Measurements from ENCODE around the gene ZNF79. TPM values are rescaled to one million over a fixed set of nuclear protein-coding genes. Genes with fewer than 3 reads are reported as not detected.

The ZNF79 gene
- total RNA-seq, 2 experiments from 2014 or later: 7.6 TPM

GRCh38 chr9:127384901-127385300 is 39.3 kb upstream of the ZNF79 start:
- H3K27me3 Mint-ChIP-seq: peaks cover 53% of the 10 kb centered on the region
- POLR2A ChIA-PET: interaction anchor here (0.5 to 1.0 kb wide), 4 partner anchors 13 to 171 kb away, joined by 3 to 4 read pairs (median 3); no protein-coding TSS in a partner anchor
- DNase-seq (no peak), ATAC-seq (no peak)
- TF ChIP-seq CTCF (IDR thresholded peaks at IDR 0.05): no peak
- no peaks in the 10 kb centered on the region for H3K36me3 Mint-ChIP-seq (ENCODE audit: low read depth)
- peaks cover 27% of the 10 kb centered on the region for H3K4me1 Mint-ChIP-seq (ENCODE audit: low read depth)
- CTCF ChIA-PET: interaction anchor here (0.6 kb wide), 1 partner anchor 38 kb away, joined by 3 read pairs; no protein-coding TSS in a partner anchor
- H3K9me3 Mint-ChIP-seq: peaks cover 2% of the 10 kb centered on the region
- H3K27ac Mint-ChIP-seq: no peak overlapping the region
- H3K4me3 Mint-ChIP-seq: no peak overlapping the region
- intact Hi-C loops (cut with micrococcal nuclease): no loop called here

GRCh38 chr9:127386249-127386648 is 37.9 kb upstream of the ZNF79 start:
- H3K36me3 Mint-ChIP-seq (ENCODE audit: low read depth): no peaks in the 10 kb centered on the region
- H3K27me3 Mint-ChIP-seq: peaks cover 57% of the 10 kb centered on the region

GRCh38 chr9:127386981-127387380 is 37.2 kb upstream of the ZNF79 start:
- TF ChIP-seq CTCF (IDR thresholded peaks at IDR 0.05): no peak
- ATAC-seq: no peak
- no peaks in the 10 kb centered on the region for H3K9me3 Mint-ChIP-seq
- POLR2A ChIA-PET: no interaction called here
- H3K27me3 Mint-ChIP-seq: peaks cover 57% of the 10 kb centered on the region
- CTCF ChIA-PET: no interaction called here
- intact Hi-C loops (cut with micrococcal nuclease): no loop called here
- peaks cover 34% of the 10 kb centered on the region for H3K4me1 Mint-ChIP-seq (ENCODE audit: low read depth)
- H3K27ac Mint-ChIP-seq: no peak overlapping the region
- H3K36me3 Mint-ChIP-seq (ENCODE audit: low read depth): no peaks in the 10 kb centered on the region
- H3K4me3 Mint-ChIP-seq: no peak overlapping the region
- no peak for DNase-seq

More at GRCh38 chr9:127386249-127386648, 37.9 kb upstream of the ZNF79 start:
- ChIA-PET CTCF (no interaction called here), POLR2A (no interaction called here)
- peaks cover 34% of the 10 kb centered on the region for H3K4me1 Mint-ChIP-seq (ENCODE audit: low read depth)
- no peak for DNase-seq
- intact Hi-C loops (cut with micrococcal nuclease): no loop called here
- no peak for TF ChIP-seq CTCF (IDR thresholded peaks at IDR 0.05)
- no peak for ATAC-seq
- no peak overlapping the region for H3K27ac Mint-ChIP-seq
- H3K9me3 Mint-ChIP-seq: no peaks in the 10 kb centered on the region
- no peak overlapping the region for H3K4me3 Mint-ChIP-seq

- Mint-ChIP-seq H3K9me3 (no peaks in the 10 kb centered on the region), H3K27me3 (peaks cover 63% of the 10 kb centered on the region), H3K36me3 (ENCODE audit: low read depth) (no peaks in the 10 kb centered on the region), H3K27ac (peak overlapping the region; percentile 60), H3K4me3 (no peak overlapping the region), H3K4me1 (ENCODE audit: low read depth) (peaks cover 34% of the 10 kb centered on the region)
- TF ChIP-seq CTCF (IDR thresholded peaks at IDR 0.05): no peak
- CTCF ChIA-PET: interaction anchor here (0.6 to 1.5 kb wide), 5 partner anchors 36 to 531 kb away, joined by 3 to 5 read pairs (median 3); partner anchors contain the start of gene ZNF79
- DNase-seq (peak; percentile 97), ATAC-seq (peak; percentile 95)
- POLR2A ChIA-PET: interaction anchor here (0.7 to 3.3 kb wide), 6 partner anchors 9 to 164 kb away, joined by 3 to 27 read pairs (median 4); partner anchors contain the start of genes LRSAM1, RPL12, SLC2A8 and ZNF79
- intact Hi-C loops (cut with micrococcal nuclease): loop anchor here (1.0 kb wide), 1 partner anchor 35 kb away; no protein-coding TSS in a partner anchor
These were observed 35.9 kb upstream of the ZNF79 start for GRCh38 chr9:127388037-127388855.

GRCh38 chr9:127388856-127389238 is 35.3 kb upstream of the ZNF79 start:
- Mint-ChIP-seq H3K9me3 (no peaks in the 10 kb centered on the region), H3K27me3 (peaks cover 64% of the 10 kb centered on the region), H3K36me3 (ENCODE audit: low read depth) (no peaks in the 10 kb centered on the region), H3K4me3 (no peak overlapping the region), H3K27ac (peak overlapping the region; percentile 60), H3K4me1 (ENCODE audit: low read depth) (peaks cover 34% of the 10 kb centered on the region)
- ATAC-seq (no peak), DNase-seq (no peak)
- no peak for TF ChIP-seq CTCF (IDR thresholded peaks at IDR 0.05)
- POLR2A ChIA-PET: interaction anchor here (0.8 to 3.3 kb wide), 5 partner anchors 8 to 165 kb away, joined by 3 to 27 read pairs (median 4); partner anchors contain the start of genes LRSAM1, RPL12, SLC2A8 and ZNF79
- CTCF ChIA-PET: interaction anchor here (0.6 to 1.5 kb wide), 3 partner anchors 145 to 532 kb away, joined by 3 to 4 read pairs (median 3); no protein-coding TSS in a partner anchor
- intact Hi-C loops (cut with micrococcal nuclease): loop anchor here (1.0 kb wide), 1 partner anchor 34 kb away; no protein-coding TSS in a partner anchor

All from activated CD8-positive, alpha-beta T cell treated with anti-CD3 and anti-CD28 coated beads for 36 hours (primary cell).